ENCODE data around the gene ERP44. TPM values are rescaled to one million over a fixed set of nuclear protein-coding genes. Genes with fewer than 3 reads are reported as not detected.
A peak's percentile ranks its signal among the peaks of the same experiment; 100 is the strongest.

The ERP44 gene
- total and polyA plus RNA-seq, 11 donors = 7.9 to 21.6 (median 15.7) TPM

GRCh38 chr9:99955606-99956005, 143.2 kb downstream of the ERP44 start:
- intact Hi-C loops (cut with DNase I) = no loop called here
- 86 to 90% (median 87%) methylated on average over 4 of the region's 4 CpGs for WGBS, 4 donors
- Histone ChIP-seq H3K4me1 (peaks cover 0 to 3% (median 0%) of the 10 kb centered on the region in 12 donors), H3K27ac (no peak overlapping the region), H3K27me3 (no peaks in the 10 kb centered on the region), H3K9me3 (no peaks in the 10 kb centered on the region), H3K36me3 (peaks cover 0 to 34% (median 16%) of the 10 kb centered on the region in 9 donors), H3K4me3 (no peak overlapping the region)
- DNase-seq (no peak), ATAC-seq (no peak)
- TF ChIP-seq, protein P1, sequence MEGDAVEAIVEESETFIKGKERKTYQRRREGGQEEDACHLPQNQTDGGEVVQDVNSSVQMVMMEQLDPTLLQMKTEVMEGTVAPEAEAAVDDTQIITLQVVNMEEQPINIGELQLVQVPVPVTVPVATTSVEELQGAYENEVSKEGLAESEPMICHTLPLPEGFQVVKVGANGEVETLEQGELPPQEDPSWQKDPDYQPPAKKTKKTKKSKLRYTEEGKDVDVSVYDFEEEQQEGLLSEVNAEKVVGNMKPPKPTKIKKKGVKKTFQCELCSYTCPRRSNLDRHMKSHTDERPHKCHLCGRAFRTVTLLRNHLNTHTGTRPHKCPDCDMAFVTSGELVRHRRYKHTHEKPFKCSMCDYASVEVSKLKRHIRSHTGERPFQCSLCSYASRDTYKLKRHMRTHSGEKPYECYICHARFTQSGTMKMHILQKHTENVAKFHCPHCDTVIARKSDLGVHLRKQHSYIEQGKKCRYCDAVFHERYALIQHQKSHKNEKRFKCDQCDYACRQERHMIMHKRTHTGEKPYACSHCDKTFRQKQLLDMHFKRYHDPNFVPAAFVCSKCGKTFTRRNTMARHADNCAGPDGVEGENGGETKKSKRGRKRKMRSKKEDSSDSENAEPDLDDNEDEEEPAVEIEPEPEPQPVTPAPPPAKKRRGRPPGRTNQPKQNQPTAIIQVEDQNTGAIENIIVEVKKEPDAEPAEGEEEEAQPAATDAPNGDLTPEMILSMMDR (IDR thresholded peaks at IDR 0.05) = no peak
- no peak for TF ChIP-seq POLR2A (IDR thresholded peaks at IDR 0.05)

DNA sequence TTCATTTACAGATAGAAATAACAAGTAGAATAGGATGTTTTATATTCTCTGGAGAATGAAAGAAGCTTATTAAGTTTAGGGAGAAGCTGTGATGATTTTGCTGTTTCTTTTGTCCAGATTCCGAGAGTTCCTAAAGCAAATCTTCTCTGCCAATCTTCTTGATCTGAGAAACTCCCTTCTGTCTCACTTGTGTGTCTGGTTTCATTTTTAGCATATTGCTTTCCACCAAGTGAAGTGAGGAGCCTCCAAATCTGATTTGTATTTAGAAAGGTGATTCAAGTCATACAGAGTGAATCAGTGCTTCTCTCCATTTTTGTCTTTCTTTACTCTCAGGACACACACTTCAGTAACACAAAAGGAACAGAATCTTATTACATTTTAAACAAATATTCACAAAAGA, 144.0 kb downstream of the ERP44 start:
- Histone ChIP-seq H3K4me3 (no peak overlapping the region), H3K27ac (no peak overlapping the region), H3K9me3 (no peaks in the 10 kb centered on the region), H3K4me1 (peaks cover 0 to 3% (median 0%) of the 10 kb centered on the region in 12 donors), H3K36me3 (peaks cover 0 to 28% (median 13%) of the 10 kb centered on the region in 9 donors), H3K27me3 (no peaks in the 10 kb centered on the region)
- intact Hi-C loops (cut with DNase I) = no loop called here
- TF ChIP-seq, protein P1 (IDR thresholded peaks at IDR 0.05) = no peak
- no peak for TF ChIP-seq POLR2A (IDR thresholded peaks at IDR 0.05)
- no peak for DNase-seq
- 83 to 90% (median 85%) methylated on average over 1 of the region's 1 CpG for WGBS, 4 donors
- ATAC-seq = no peak

GRCh38 chr9:99953861-99954507, 144.8 kb downstream of the ERP44 start:
- Histone ChIP-seq H3K9me3 (no peaks in the 10 kb centered on the region), H3K27me3 (no peaks in the 10 kb centered on the region), H3K4me3 (no peak overlapping the region), H3K27ac (no peak overlapping the region), H3K4me1 (peaks cover 0 to 3% (median 0%) of the 10 kb centered on the region in 12 donors), H3K36me3 (peaks cover 0 to 24% (median 10%) of the 10 kb centered on the region in 9 donors)
- no peak for TF ChIP-seq POLR2A (IDR thresholded peaks at IDR 0.05)
- TF ChIP-seq, protein P1 (IDR thresholded peaks at IDR 0.05) = no peak
- no peak for DNase-seq
- 78 to 83% (median 80%) methylated on average over 3 of the region's 3 CpGs for WGBS, 4 donors
- no peak for ATAC-seq
- intact Hi-C loops (cut with DNase I) = no loop called here

GRCh38 chr9:99948896-99949295, 149.9 kb downstream of the ERP44 start:
- H3K27ac ChIP-seq = no peak overlapping the region
- intact Hi-C loops (cut with DNase I) = no loop called here
- TF ChIP-seq, protein P1 (IDR thresholded peaks at IDR 0.05) = no peak
- TF ChIP-seq POLR2A (IDR thresholded peaks at IDR 0.05) = no peak
- peaks cover 0 to 21% (median 10%) of the 10 kb centered on the region in 9 donors for H3K36me3 ChIP-seq
- DNase-seq (peak in 2 of 5 donors; percentile 11 to 22), ATAC-seq (no peak)
- H3K27me3 ChIP-seq = no peaks in the 10 kb centered on the region
- H3K4me1 ChIP-seq = peaks cover 0 to 11% (median 0%) of the 10 kb centered on the region in 12 donors
- no peaks in the 10 kb centered on the region for H3K9me3 ChIP-seq
- H3K4me3 ChIP-seq = no peak overlapping the region
